SK-N-SH (cell line): ENCODE measurements around the gene MTA3. TPM values are rescaled to one million over a fixed set of nuclear protein-coding genes. Genes with fewer than 3 reads are reported as not detected.

Source experiments
- CTCF ChIA-PET: fragments of 300-600, 350-600 bp; formaldehyde crosslinking; extraction: SDS; loops from one replicate; lab custom pipeline; 2021; lab: Yijun Ruan, JAX
- POLR2A ChIA-PET: fragments of 350-600 bp; sonication (Branson Sonifier 250); formaldehyde crosslinking; extraction: SDS; loops from one replicate; lab custom pipeline; 2020; ENCODE audit warnings: antibody characterized with exemption, inconsistent platforms; lab: Yijun Ruan, JAX
- DNase-seq: peaks from one replicate; pipeline ENCODE4 v3.0.0; 2012
- H2AFZ ChIP-seq: fragments of 200-600 bp; sonication (generic); 2 replicates; pipeline ENCODE4 v1.8.1; 2016; ENCODE audit warnings: antibody characterized with exemption, mild to moderate bottlenecking, low read depth
- H3F3A ChIP-seq: fragments of 200-600 bp; sonication (generic); replicated peaks from 2 replicates; pipeline ENCODE3; 2016; ENCODE audit warnings: antibody characterized with exemption, mild to moderate bottlenecking; ENCODE audit not compliant: insufficient read depth
- H3K27ac ChIP-seq, 2 experiments: fragments of 200-500 bp in 1 of 2; fragments of 200-600 bp in 1 of 2; sonication (Bioruptor generic) in 1 of 2; sonication (generic), shearing (Covaris generic) in 1 of 2; 2 replicates each; pipeline versions ENCODE4 v1.5.1 to v1.6.1; 2014 to 2016; ENCODE audit warnings: low read depth in 2 of 2, inconsistent platforms in 1 of 2, low read length in 1 of 2, mild to moderate bottlenecking in 1 of 2, mixed read lengths in 1 of 2
- H3K27me3 ChIP-seq: fragments of 200-600 bp; sonication (generic), shearing (Covaris generic); 2 replicates; pipeline ENCODE4 v1.6.1; 2016; ENCODE audit warnings: mixed run types; ENCODE audit not compliant: insufficient read depth
- H3K36me3 ChIP-seq, 2 experiments: fragments of 200-500 bp in 1 of 2; fragments of 200-600 bp in 1 of 2; sonication (Bioruptor generic) in 1 of 2; sonication (generic) in 1 of 2; replicated peaks in 1 of 2; 2 replicates each; pipeline versions ENCODE3 to v1.5.1; 2014 to 2016; ENCODE audit warnings: low read length in 1 of 2, mild to moderate bottlenecking in 1 of 2; ENCODE audit not compliant: insufficient read depth in 2 of 2, control insufficient read depth in 1 of 2
- H3K4me1 ChIP-seq, 2 experiments: fragments of 200-500 bp in 1 of 2; fragments of 200-600 bp in 1 of 2; sonication (Bioruptor generic) in 1 of 2; sonication (generic), shearing (Covaris generic) in 1 of 2; 2 replicates each; pipeline versions ENCODE4 v1.5.1 to v1.6.1; 2014 to 2016; ENCODE audit warnings: low read depth in 1 of 2, low read length in 1 of 2, mixed run types in 1 of 2; ENCODE audit not compliant: insufficient read depth in 2 of 2, control insufficient read depth in 1 of 2
- H3K4me2 ChIP-seq: fragments of 200-600 bp; sonication (generic), shearing (Covaris generic); 2 replicates; pipeline ENCODE4 v1.6.1; 2017; ENCODE audit warnings: mixed run types
- H3K4me3 ChIP-seq, 2 experiments: fragments of 200-500 bp in 1 of 2; fragments of 200-600 bp in 1 of 2; sonication (Bioruptor generic) in 1 of 2; sonication (generic), shearing (Covaris generic) in 1 of 2; 2 replicates each; pipeline versions ENCODE4 v1.5.1 to v1.8.1; 2014 to 2016; ENCODE audit warnings: low read depth in 2 of 2, inconsistent platforms in 1 of 2, low read length in 1 of 2, mild to moderate bottlenecking in 1 of 2, mixed read lengths in 1 of 2, moderate library complexity in 1 of 2
- H3K79me2 ChIP-seq: fragments of 200-600 bp; sonication (generic); 2 replicates; pipeline ENCODE4 v1.8.1; 2017; ENCODE audit warnings: mild to moderate bottlenecking; ENCODE audit not compliant: insufficient read depth
- H3K9ac ChIP-seq: fragments of 200-600 bp; sonication (generic); 2 replicates; pipeline ENCODE4 v1.6.1; 2017; ENCODE audit warnings: mixed run types
- H3K9me2 ChIP-seq: fragments of 200-600 bp; sonication (generic); 2 replicates; pipeline ENCODE4 v1.6.1; 2017; ENCODE audit warnings: mixed run types
- H3K9me3 ChIP-seq: fragments of 200-600 bp; sonication (generic); 2 replicates; pipeline ENCODE4 v1.6.1; 2017; ENCODE audit warnings: mixed run types, mild to moderate bottlenecking, moderate library complexity
- H4K20me1 ChIP-seq: fragments of 200-600 bp; sonication (generic); 2 replicates; pipeline ENCODE4 v1.6.1; 2017; ENCODE audit warnings: mild to moderate bottlenecking, mixed run types; ENCODE audit not compliant: insufficient read depth
- CHD2 ChIP-seq: fragments of 150-350 bp; IDR thresholded peaks from 2 replicates; pipeline ENCODE4 v1.6.1; 2018; ENCODE audit warnings: low read length; ENCODE audit not compliant: partially characterized antibody
- ELF1 ChIP-seq: IDR thresholded peaks from 2 replicates; pipeline ENCODE4 v1.4.0; 2012
- EP300 ChIP-seq, 2 experiments: IDR thresholded peaks; 2 replicates each; pipeline versions ENCODE4 v1.4.0 to v1.6.1; 2012; ENCODE audit warnings: borderline replicate concordance in 1 of 2, low read depth in 1 of 2, low read length in 1 of 2
- EZH2phosphoT487 ChIP-seq: fragments of 200-600 bp; sonication (generic); IDR thresholded peaks from 2 replicates; pipeline ENCODE4 v1.6.1; 2017; ENCODE audit warnings: low read depth, mixed run types, mild to moderate bottlenecking, antibody characterized with exemption, moderate library complexity, borderline replicate concordance
- FOSL2 ChIP-seq: IDR thresholded peaks from 2 replicates; pipeline ENCODE4 v1.4.0; 2012; ENCODE audit warnings: low read depth, mild to moderate bottlenecking, moderate library complexity, borderline replicate concordance
- FOXJ3 ChIP-seq: sonication (generic); formaldehyde crosslinking; IDR thresholded peaks from 2 replicates; pipeline ENCODE4 v1.5.1; 2020; ENCODE audit warnings: mild to moderate bottlenecking, missing genetic modification reagents
- FOXM1 ChIP-seq: IDR thresholded peaks from 2 replicates; pipeline ENCODE4 v1.4.0; 2012; ENCODE audit warnings: low read depth, mild to moderate bottlenecking
- GABPA ChIP-seq: IDR thresholded peaks from 2 replicates; pipeline ENCODE4 v1.4.0; 2012; ENCODE audit warnings: low read depth, mild to moderate bottlenecking
- GATA2 ChIP-seq: sonication (generic); formaldehyde crosslinking; IDR thresholded peaks from 2 replicates; pipeline ENCODE4 v1.5.0; 2020; ENCODE audit warnings: mild to moderate bottlenecking, missing genetic modification reagents
- JUND ChIP-seq: IDR thresholded peaks from 2 replicates; pipeline ENCODE4 v1.4.0; 2012
- MEF2A ChIP-seq: IDR thresholded peaks from 2 replicates; pipeline ENCODE4 v1.4.0; 2012; ENCODE audit warnings: low read depth, borderline replicate concordance
- NFIC ChIP-seq: IDR thresholded peaks from 2 replicates; pipeline ENCODE4 v1.4.0; 2012; ENCODE audit warnings: borderline replicate concordance
- POLR2AphosphoS5 ChIP-seq: IDR thresholded peaks from 2 replicates; pipeline ENCODE4 v1.6.1; 2012; ENCODE audit warnings: low read depth, low read length
- RAD21 ChIP-seq: IDR thresholded peaks from 2 replicates; pipeline ENCODE4 v1.6.1; 2012; ENCODE audit warnings: mild to moderate bottlenecking, low read length
- RCOR1 ChIP-seq: fragments of 150-350 bp; IDR thresholded peaks from 2 replicates; pipeline ENCODE4 v1.6.1; 2017; ENCODE audit warnings: antibody characterized with exemption, low read length
- RXRA ChIP-seq: IDR thresholded peaks from 2 replicates; pipeline ENCODE4 v1.4.0; 2012; ENCODE audit warnings: low read depth, mild to moderate bottlenecking, borderline replicate concordance
- SIN3A ChIP-seq: IDR thresholded peaks from 2 replicates; pipeline ENCODE4 v1.6.1; 2012; ENCODE audit warnings: low read depth, mild to moderate bottlenecking, low read length, moderate library complexity, borderline replicate concordance
- SMC3 ChIP-seq: IDR thresholded peaks from 2 replicates; pipeline ENCODE4 v1.6.1; 2012; ENCODE audit warnings: low read depth, low read length, improper control_type of control experiment
- TAF1 ChIP-seq: IDR thresholded peaks from 2 replicates; pipeline ENCODE4 v1.6.1; 2012; ENCODE audit warnings: low read depth, mild to moderate bottlenecking, low read length, moderate library complexity, borderline replicate concordance
- USF2 ChIP-seq: fragments of 150-350 bp; IDR thresholded peaks from 2 replicates; pipeline ENCODE4 v1.6.1; 2017; ENCODE audit warnings: antibody characterized with exemption, low read length, low read depth, borderline replicate concordance
- YY1 ChIP-seq: IDR thresholded peaks from 2 replicates; pipeline ENCODE4 v1.4.0; 2012; ENCODE audit warnings: low read depth, mild to moderate bottlenecking
- ZBTB33 ChIP-seq: IDR thresholded peaks from 2 replicates; pipeline ENCODE4 v1.4.0; 2012; ENCODE audit warnings: low read depth, borderline replicate concordance
- WGBS: methylation state at CpG from one replicate; pipeline ENCODE4 v1.1.6; 2017; ENCODE audit warnings: low lambda C conversion rate; 5-methylcytosine and 5-hydroxymethylcytosine counted together
- polyA plus RNA-seq, 3 experiments: library from polyadenylated mRNA; depleted of rRNA; stranded (reverse); fragments of >200 nt; gene quantifications; 2 replicates each; pipeline ENCODE4 v1.2.3, GENCODE V29; 2012

Gene MTA3
- polyA plus RNA-seq, 1 of the 3 experiments (the other 2 are of a cell fraction), result 30.8 TPM

- H2AFZ ChIP-seq, result no peak overlapping the region
- H3K4me2 ChIP-seq, result no peak overlapping the region
- WGBS, result 94% methylated on average over 42 of the region's 45 CpGs
- no peak overlapping the region for H3K9ac ChIP-seq
- POLR2A ChIA-PET, result no interaction called here
- no peak overlapping the region for H3K27ac ChIP-seq
- CTCF ChIA-PET, result interaction anchor here (1.1 to 1.4 kb wide), 2 partner anchors 8 to 9 kb away, joined by 3 to 5 read pairs; no protein-coding TSS in a partner anchor
- H3F3A ChIP-seq, result no peaks in the 10 kb centered on the region
- TF ChIP-seq GABPA (no peak), POLR2AphosphoS5 (no peak), GATA2 (CRISPR knock-in tag) (no peak)
- no peak overlapping the region for H3K4me3 ChIP-seq
- no peaks in the 10 kb centered on the region for H3K79me2 ChIP-seq
- H3K27me3 ChIP-seq, result no peaks in the 10 kb centered on the region
- no peaks in the 10 kb centered on the region for H3K36me3 ChIP-seq
- no peaks in the 10 kb centered on the region for H3K9me2 ChIP-seq
- DNase-seq, result peak; percentile 30
- no peaks in the 10 kb centered on the region; a peak in 1 of 4 replicates for H3K4me1 ChIP-seq
- H3K9me3 ChIP-seq, result no peaks in the 10 kb centered on the region
- no peaks in the 10 kb centered on the region for H4K20me1 ChIP-seq
Observed at GRCh38 chr2:42762823-42763804, 194.7 kb downstream of the MTA3 start.

- H3K9me2 ChIP-seq, result no peaks in the 10 kb centered on the region
- H3K4me3 ChIP-seq, result no peak within 1 kb of the TSS
- WGBS, result 53% methylated on average over 5 of the region's 5 CpGs
- no peaks in the 10 kb centered on the region for H3K27me3 ChIP-seq
- H3K27ac ChIP-seq, result no peak within 1 kb of the TSS
- H3K4me2 ChIP-seq, result no peak within 1 kb of the TSS
- TF ChIP-seq GATA2 (CRISPR knock-in tag), result no peak
- TF ChIP-seq FOXJ3 (CRISPR knock-in tag), result no peak
- no peak for TF ChIP-seq RXRA
- TF ChIP-seq ELF1, result no peak
- TF ChIP-seq RCOR1, result no peak
- no peak for TF ChIP-seq ZBTB33
- no peak for TF ChIP-seq CHD2
- TF ChIP-seq EP300 (IDR thresholded peaks at IDR 0.05; ENCODE audit: borderline replicate concordance in 1 of 2, low read depth in 1 of 2, low read length in 1 of 2), result no peak
- no peak for TF ChIP-seq JUND
- TF ChIP-seq MEF2A, result no peak
- TF ChIP-seq USF2, result no peak
- TF ChIP-seq RAD21, result no peak
- no peak for TF ChIP-seq TAF1
- TF ChIP-seq SIN3A, result no peak
- TF ChIP-seq FOXM1, result no peak
- no peak for TF ChIP-seq NFIC
- TF ChIP-seq SMC3, result no peak
- no peak for TF ChIP-seq FOSL2
- TF ChIP-seq YY1, result no peak
- TF ChIP-seq EZH2phosphoT487, result no peak
- ChIA-PET POLR2A (no interaction called here), CTCF (interaction anchor here (0.8 to 1.4 kb wide), 2 partner anchors 10 to 167 kb away, joined by 3 read pairs; no protein-coding TSS in a partner anchor)
- no peak within 1 kb of the TSS for H2AFZ ChIP-seq
- H3K79me2 ChIP-seq, result no peaks in the 10 kb centered on the region
- no peaks in the 10 kb centered on the region for H3K9me3 ChIP-seq
- H3K36me3 ChIP-seq, result no peaks in the 10 kb centered on the region
- H4K20me1 ChIP-seq, result no peaks in the 10 kb centered on the region
- H3K9ac ChIP-seq, result no peak within 1 kb of the TSS
- peak; percentile 36 for DNase-seq
- H3K4me1 ChIP-seq, result no peaks in the 10 kb centered on the region; a peak in 1 of 4 replicates
- no peaks in the 10 kb centered on the region for H3F3A ChIP-seq
Observed at GRCh38 chr2:42764096-42764495, 195.7 kb downstream of the MTA3 start, which contains the start of gene OXER1. OXER1 (minus strand) TSS chr2:42764135; CDS start chr2:42764062, 73 bp downstream.
